Osteoblast (primary cell): ENCODE results near the gene PDE9A. TPM values are rescaled to one million over a fixed set of nuclear protein-coding genes. Genes with fewer than 3 reads are reported as not detected.

ENCODE experiments used
- DNase-seq: peaks from one replicate; pipeline ENCODE4 v3.0.0; 2011; ENCODE audit warnings: low spot score, mixed read lengths; ENCODE audit not compliant: insufficient read length; ENCODE audit errors: missing footprints
- H2AFZ ChIP-seq: 2 replicates; pipeline ENCODE4 v1.6.0; 2011; ENCODE audit warnings: mild to moderate bottlenecking, low read length
- H3K27ac ChIP-seq: 2 replicates; pipeline ENCODE4 v1.5.1; 2011; ENCODE audit warnings: mild to moderate bottlenecking, low read depth, low read length, moderate library complexity
- H3K27me3 ChIP-seq: 2 replicates; pipeline ENCODE4 v1.6.0; 2012; ENCODE audit warnings: mild to moderate bottlenecking, control low read depth, inconsistent platforms, low read length, moderate library complexity; ENCODE audit not compliant: insufficient read depth
- H3K36me3 ChIP-seq: 2 replicates; pipeline ENCODE4 v1.5.1; 2011; ENCODE audit warnings: mild to moderate bottlenecking, low read length, control low read depth, moderate library complexity; ENCODE audit not compliant: insufficient read depth
- H3K4me1 ChIP-seq: 2 replicates; pipeline ENCODE4 v1.5.1; 2011; ENCODE audit warnings: mild to moderate bottlenecking, low read length, control low read depth, moderate library complexity; ENCODE audit not compliant: insufficient read depth
- H3K4me2 ChIP-seq: 2 replicates; pipeline ENCODE4 v1.6.0; 2011; ENCODE audit warnings: mild to moderate bottlenecking, low read length; ENCODE audit not compliant: insufficient read depth
- H3K4me3 ChIP-seq: fragments of 200-600 bp; sonication (generic); 3 replicates; pipeline ENCODE4 v1.5.1; 2012; ENCODE audit warnings: mild to moderate bottlenecking, low read length, inconsistent platforms; ENCODE audit not compliant: insufficient read depth
- H3K79me2 ChIP-seq: 2 replicates; pipeline ENCODE4 v1.6.0; 2012; ENCODE audit warnings: mild to moderate bottlenecking, low read length, control low read depth, inconsistent platforms; ENCODE audit not compliant: insufficient read depth
- H3K9me3 ChIP-seq: 2 replicates; pipeline ENCODE4 v1.5.1; 2011; ENCODE audit warnings: low read depth, low read length, control low read depth
- H4K20me1 ChIP-seq: 2 replicates; pipeline ENCODE4 v1.6.0; 2012; ENCODE audit warnings: mild to moderate bottlenecking, low read length, control low read depth; ENCODE audit not compliant: insufficient read depth
- CTCF ChIP-seq: IDR thresholded peaks from 2 replicates; pipeline ENCODE4 v1.5.1; 2011; ENCODE audit warnings: mild to moderate bottlenecking, low read depth, low read length, moderate library complexity; ENCODE audit errors: extremely low read depth
- total RNA-seq: library from RNA; depleted of rRNA; stranded (reverse); fragments of >200 nt; gene quantifications from 2 replicates; pipeline ENCODE4 v1.2.3, GENCODE V29; 2012

The PDE9A gene
- total RNA-seq, 1 donor = 0.36 TPM

DNA sequence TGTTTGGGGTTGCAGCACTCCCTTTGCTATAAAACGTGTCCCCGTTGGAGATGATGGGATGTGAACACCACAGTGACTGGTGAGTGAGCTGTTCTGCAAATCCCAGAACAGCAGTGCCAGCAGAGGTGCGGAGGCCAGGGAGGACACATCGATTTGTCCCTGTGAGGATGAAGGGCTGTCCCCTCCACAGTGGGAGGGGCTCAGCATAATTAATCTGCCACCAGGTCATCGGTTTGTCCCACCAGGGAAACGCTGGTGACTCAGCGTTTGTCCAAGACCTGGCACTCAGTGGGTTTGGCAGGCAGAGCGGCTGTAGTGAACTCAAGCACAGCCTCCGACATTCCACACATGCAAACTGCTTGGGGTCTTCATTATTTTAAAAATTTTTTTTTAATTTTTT, 22.8 kb upstream of the PDE9A start:
- H3K4me2 ChIP-seq = no peak overlapping the region
- H3K27ac ChIP-seq = no peak overlapping the region
- TF ChIP-seq CTCF = no peak
- H2AFZ ChIP-seq = no peak overlapping the region
- no peak overlapping the region for H3K4me3 ChIP-seq
- H3K79me2 ChIP-seq = no peaks in the 10 kb centered on the region
- H3K4me1 ChIP-seq = no peaks in the 10 kb centered on the region
- peaks cover 8% of the 10 kb centered on the region for H3K27me3 ChIP-seq
- no peaks in the 10 kb centered on the region for H3K36me3 ChIP-seq
- no peak for DNase-seq
- H4K20me1 ChIP-seq = no peaks in the 10 kb centered on the region
- H3K9me3 ChIP-seq = no peaks in the 10 kb centered on the region

GRCh38 chr21:42631142-42631541, 22.3 kb upstream of the PDE9A start:
- Histone ChIP-seq H4K20me1 (no peaks in the 10 kb centered on the region), H3K4me2 (no peak overlapping the region), H3K9me3 (no peaks in the 10 kb centered on the region), H3K79me2 (no peaks in the 10 kb centered on the region), H3K4me3 (no peak overlapping the region), H3K27me3 (peaks cover 8% of the 10 kb centered on the region), H3K4me1 (peaks cover 3% of the 10 kb centered on the region), H3K36me3 (no peaks in the 10 kb centered on the region), H2AFZ (no peak overlapping the region), H3K27ac (no peak overlapping the region)
- DNase-seq = no peak
- TF ChIP-seq CTCF = no peak

DNA sequence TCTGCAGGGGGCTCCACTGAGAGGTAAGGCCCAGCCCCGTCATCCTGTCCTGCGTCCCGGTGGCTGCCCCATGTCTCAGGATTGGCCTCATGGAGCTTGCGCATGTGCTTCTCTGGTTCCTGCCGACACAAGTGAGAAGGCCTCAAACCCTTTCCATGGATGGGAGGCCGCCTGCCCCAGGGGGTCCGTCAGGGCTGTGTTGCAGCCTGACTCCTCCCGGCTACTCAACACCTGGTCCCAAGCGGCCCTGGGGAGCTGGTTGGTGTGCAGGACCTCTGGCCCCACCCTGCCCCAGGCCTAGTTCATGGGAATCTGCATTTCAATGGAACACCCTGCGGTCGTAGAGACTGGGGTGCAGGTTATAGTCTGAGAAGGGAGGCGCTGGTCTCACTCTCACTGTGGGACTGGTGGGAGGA, 21.1 kb upstream of the PDE9A start:
- H3K36me3 ChIP-seq = no peaks in the 10 kb centered on the region
- DNase-seq = no peak
- H3K79me2 ChIP-seq = no peaks in the 10 kb centered on the region
- no peak overlapping the region for H2AFZ ChIP-seq
- H3K27ac ChIP-seq = no peak overlapping the region
- no peak for TF ChIP-seq CTCF
- H3K4me3 ChIP-seq = no peak overlapping the region
- H3K9me3 ChIP-seq = no peaks in the 10 kb centered on the region
- H4K20me1 ChIP-seq = no peaks in the 10 kb centered on the region
- peaks cover 10% of the 10 kb centered on the region for H3K4me1 ChIP-seq
- no peak overlapping the region for H3K4me2 ChIP-seq
- peaks cover 8% of the 10 kb centered on the region for H3K27me3 ChIP-seq

DNA sequence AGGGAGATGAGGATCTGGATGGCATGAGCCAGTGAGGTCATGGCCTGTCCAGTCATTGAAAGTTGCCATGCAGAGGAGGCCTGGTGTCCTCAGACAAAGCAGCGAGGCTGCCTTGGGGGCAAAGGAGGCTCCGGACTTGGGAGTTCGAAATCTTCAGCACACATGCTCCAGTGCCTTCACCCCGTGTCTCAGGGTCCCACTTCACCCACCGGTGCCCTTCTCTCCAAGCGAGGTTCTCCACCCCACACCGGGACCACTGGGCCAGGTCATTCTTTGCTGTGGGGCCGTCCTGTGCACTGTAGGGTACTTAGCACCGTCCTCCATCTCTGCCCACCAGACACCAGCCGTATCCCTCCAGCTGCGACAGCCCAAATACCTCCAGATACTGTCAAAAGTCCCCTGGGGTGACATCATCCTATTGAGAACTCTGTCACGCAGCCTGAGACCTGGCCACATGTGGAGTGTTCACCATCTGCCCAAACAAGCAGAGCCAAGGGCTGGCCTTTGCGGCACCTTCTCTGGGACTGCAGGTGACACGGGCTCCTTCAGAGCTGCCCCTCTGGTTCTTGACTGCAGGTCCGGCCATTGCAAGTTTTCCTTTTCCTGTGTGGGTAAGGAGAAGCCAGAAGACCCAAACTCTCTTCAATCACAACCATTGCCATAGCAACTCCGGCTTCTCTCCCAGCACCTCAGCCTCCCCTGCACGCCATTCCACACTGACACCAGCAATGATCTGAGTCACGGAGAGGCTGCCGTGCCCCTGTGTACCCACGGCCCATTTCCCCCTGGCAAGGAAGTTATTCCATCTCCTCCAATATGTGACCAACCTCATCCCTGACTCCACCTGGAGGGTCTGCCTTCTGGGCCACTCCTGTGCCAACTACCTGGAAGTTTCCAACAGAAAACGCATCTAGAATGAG, 20.4 kb upstream of the PDE9A start:
- no peaks in the 10 kb centered on the region for H3K36me3 ChIP-seq
- no peak overlapping the region for H3K4me2 ChIP-seq
- peaks cover 10% of the 10 kb centered on the region for H3K4me1 ChIP-seq
- DNase-seq = no peak
- no peak overlapping the region for H3K27ac ChIP-seq
- H4K20me1 ChIP-seq = no peaks in the 10 kb centered on the region
- H3K27me3 ChIP-seq = peaks cover 10% of the 10 kb centered on the region
- H3K79me2 ChIP-seq = no peaks in the 10 kb centered on the region
- no peak overlapping the region for H2AFZ ChIP-seq
- H3K9me3 ChIP-seq = no peaks in the 10 kb centered on the region
- no peak overlapping the region for H3K4me3 ChIP-seq
- no peak for TF ChIP-seq CTCF
